Peyer's patch (tissue), 4 donors: ENCODE results near the gene EBI3. TPM values are rescaled to one million over a fixed set of nuclear protein-coding genes. Genes with fewer than 3 reads are reported as not detected.

Experiments used
- DNase-seq, 3 donors: peaks; one replicate each; pipeline ENCODE4 v3.0.0-alpha.2; 2017 to 2019
- H3K27ac ChIP-seq, 4 donors: fragments of 200-600 bp; sonication (generic); one replicate each; pipeline ENCODE4 v1.5.1; 2016 to 2019
- H3K27me3 ChIP-seq, 2 donors: fragments of 200-600 bp; sonication (generic); one replicate each; pipeline ENCODE4 v1.5.1; 2019
- H3K36me3 ChIP-seq, 3 donors: fragments of 200-600 bp; sonication (generic); one replicate each; pipeline ENCODE4 v1.5.1; 2016 to 2019
- H3K4me1 ChIP-seq, 4 donors: fragments of 200-600 bp; sonication (generic); one replicate each; pipeline ENCODE4 v1.5.1; 2016 to 2019
- H3K4me3 ChIP-seq, 4 donors: fragments of 200-600 bp; sonication (generic); 1 replicate in 3 of 4; 2 replicates in 1 of 4; pipeline ENCODE4 v1.5.1; 2016 to 2019; ENCODE audit warnings: mild to moderate bottlenecking in 1 of 4
- H3K9me3 ChIP-seq, 4 donors: fragments of 200-600 bp; sonication (generic); one replicate each; pipeline ENCODE4 v1.5.1; 2016 to 2019; ENCODE audit warnings: mild to moderate bottlenecking in 1 of 4
- POLR2A ChIP-seq, 2 donors: fragments of 450-650 bp; IDR thresholded peaks; one replicate each; pipeline ENCODE4 v1.5.1; 2017; ENCODE audit warnings: antibody characterized with exemption in 2 of 2, mild to moderate bottlenecking in 2 of 2, moderate library complexity in 2 of 2
- total RNA-seq, 4 donors: library from RNA; depleted of rRNA; stranded (reverse); fragments of >200 nt; gene quantifications; one replicate each; pipeline ENCODE4 v1.1.0, GENCODE V29; 2016
- TF ChIP-seq, protein P1 (sequence below), 6 experiments: fragments of 450-650 bp in 4 of 6; fragments of 200-600 bp in 2 of 6; sonication (generic) in 1 of 6; IDR thresholded peaks; one replicate each; pipeline ENCODE4 v1.5.1; 2017 to 2019; ENCODE audit warnings: antibody characterized with exemption in 6 of 6, mild to moderate bottlenecking in 3 of 6, moderate library complexity in 1 of 6

The EBI3 gene
- total RNA-seq, 4 donors from 2014 or later: 1.4 to 12.4 (median 1.9) TPM; not detected in 1

- H3K4me1 ChIP-seq: peaks cover 0 to 9% (median 3%) of the 10 kb centered on the region in 4 donors
- TF ChIP-seq POLR2A (IDR thresholded peaks at IDR 0.05): no peak
- TF ChIP-seq, protein P1, sequence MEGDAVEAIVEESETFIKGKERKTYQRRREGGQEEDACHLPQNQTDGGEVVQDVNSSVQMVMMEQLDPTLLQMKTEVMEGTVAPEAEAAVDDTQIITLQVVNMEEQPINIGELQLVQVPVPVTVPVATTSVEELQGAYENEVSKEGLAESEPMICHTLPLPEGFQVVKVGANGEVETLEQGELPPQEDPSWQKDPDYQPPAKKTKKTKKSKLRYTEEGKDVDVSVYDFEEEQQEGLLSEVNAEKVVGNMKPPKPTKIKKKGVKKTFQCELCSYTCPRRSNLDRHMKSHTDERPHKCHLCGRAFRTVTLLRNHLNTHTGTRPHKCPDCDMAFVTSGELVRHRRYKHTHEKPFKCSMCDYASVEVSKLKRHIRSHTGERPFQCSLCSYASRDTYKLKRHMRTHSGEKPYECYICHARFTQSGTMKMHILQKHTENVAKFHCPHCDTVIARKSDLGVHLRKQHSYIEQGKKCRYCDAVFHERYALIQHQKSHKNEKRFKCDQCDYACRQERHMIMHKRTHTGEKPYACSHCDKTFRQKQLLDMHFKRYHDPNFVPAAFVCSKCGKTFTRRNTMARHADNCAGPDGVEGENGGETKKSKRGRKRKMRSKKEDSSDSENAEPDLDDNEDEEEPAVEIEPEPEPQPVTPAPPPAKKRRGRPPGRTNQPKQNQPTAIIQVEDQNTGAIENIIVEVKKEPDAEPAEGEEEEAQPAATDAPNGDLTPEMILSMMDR (IDR thresholded peaks at IDR 0.05): no peak
- no peaks in the 10 kb centered on the region for H3K9me3 ChIP-seq
- DNase-seq: no peak
- peaks cover 0 to 69% (median 0%) of the 10 kb centered on the region in 3 donors for H3K36me3 ChIP-seq
- H3K27me3 ChIP-seq: no peaks in the 10 kb centered on the region
- H3K27ac ChIP-seq: no peak overlapping the region
- H3K4me3 ChIP-seq: no peak overlapping the region
These were observed 37.1 kb downstream of the EBI3 start for GRCh38 chr19:4266253-4267000.

DNA sequence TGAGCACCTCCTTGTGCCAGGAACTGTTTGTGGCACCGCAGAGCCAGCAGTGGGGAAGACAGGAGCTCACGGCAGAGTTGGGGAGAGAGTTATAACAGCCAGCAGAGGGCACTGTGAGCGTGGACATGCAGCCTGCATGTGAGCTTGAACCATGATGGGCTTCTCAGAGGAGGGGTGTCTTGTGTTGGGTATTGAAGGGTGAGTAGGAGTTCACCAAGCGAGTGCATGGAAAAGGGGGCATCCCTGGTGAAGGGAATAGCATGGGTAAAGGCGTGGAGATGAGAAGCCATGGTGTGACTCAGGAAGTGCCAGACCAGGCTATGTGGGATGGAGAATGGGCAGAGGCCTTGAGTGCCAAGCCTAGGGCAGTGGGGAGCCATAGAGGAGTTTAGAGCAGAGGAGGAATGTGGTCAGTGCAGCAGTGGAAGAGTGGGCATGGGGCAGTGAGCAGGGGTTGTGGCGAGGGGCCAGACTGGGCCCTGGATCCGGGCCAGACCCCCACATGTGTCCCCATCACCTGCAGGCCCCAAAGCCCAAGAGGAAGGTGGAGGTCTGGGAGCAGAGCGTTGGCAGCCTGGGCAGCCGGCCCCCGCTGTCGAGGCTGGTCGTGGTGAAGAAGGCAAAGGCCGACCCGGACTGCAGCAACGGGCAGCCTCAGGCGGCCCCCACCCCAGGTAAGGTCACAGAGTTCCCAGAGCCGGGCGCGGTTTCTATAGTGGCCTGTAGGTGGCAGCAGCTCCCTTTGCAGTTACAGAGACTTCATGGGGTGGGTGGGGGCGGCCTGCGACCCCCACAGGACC, 38.0 kb downstream of the EBI3 start:
- no peaks in the 10 kb centered on the region for H3K9me3 ChIP-seq
- no peaks in the 10 kb centered on the region for H3K27me3 ChIP-seq
- TF ChIP-seq, protein P1 (IDR thresholded peaks at IDR 0.05): peak; percentile 68 to 88 (median 82)
- no peak for TF ChIP-seq POLR2A (IDR thresholded peaks at IDR 0.05)
- peaks cover 0 to 9% (median 3%) of the 10 kb centered on the region in 4 donors for H3K4me1 ChIP-seq
- H3K4me3 ChIP-seq: no peak overlapping the region
- H3K27ac ChIP-seq: peak overlapping the region in 2 of 4 donors; percentile 63 to 90
- H3K36me3 ChIP-seq: peaks cover 0 to 69% (median 0%) of the 10 kb centered on the region in 3 donors
- DNase-seq: peak; percentile 58 to 79 (median 75)

DNA sequence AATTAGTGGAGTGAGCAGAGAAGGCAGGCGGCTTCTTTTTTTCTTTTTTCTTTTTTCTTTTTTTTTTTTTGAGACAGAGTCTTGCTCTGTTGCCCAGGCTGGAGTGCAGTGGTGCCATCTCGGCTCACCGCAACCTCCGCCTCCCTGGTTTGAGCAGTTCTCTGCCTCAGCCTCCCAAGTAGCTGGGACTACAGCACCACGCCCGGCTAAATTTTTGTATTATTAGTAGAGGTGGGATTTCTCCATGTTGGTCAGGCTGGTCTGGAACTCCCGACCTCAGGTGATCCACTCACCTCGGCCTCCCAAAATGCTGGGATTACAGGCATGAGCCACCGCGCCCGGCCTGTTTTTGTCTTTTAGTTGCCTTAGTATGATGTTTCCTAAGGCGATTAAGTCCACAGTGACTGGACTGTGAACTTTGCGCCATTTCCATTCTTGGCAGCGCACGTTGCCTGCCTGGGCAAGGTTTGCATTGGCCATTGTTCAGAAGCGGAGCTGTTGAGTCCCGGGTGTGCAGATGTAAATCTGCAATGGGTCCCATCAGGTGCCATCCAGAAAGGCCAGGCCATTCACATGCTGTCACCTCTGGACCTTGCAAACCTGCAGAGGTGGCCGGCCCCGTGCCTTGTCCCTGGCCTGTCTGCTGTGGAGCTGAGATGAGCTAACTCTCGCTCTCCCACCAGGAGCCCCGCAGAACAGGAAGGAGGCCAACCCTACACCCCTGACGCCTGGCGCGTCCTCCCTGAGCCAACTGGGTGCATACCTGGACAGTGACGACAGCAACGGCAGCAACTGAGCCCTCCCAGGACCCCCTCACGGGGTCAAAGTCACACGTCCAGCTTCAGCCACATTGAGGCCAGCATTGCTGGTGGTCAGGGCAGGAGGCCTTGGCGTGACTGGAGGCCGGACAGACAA, 38.8 kb downstream of the EBI3 start:
- peak in 2 of 3 donors; percentile 82 to 83 for DNase-seq
- no peaks in the 10 kb centered on the region for H3K9me3 ChIP-seq
- no peak overlapping the region for H3K4me3 ChIP-seq
- H3K27me3 ChIP-seq: no peaks in the 10 kb centered on the region
- peak overlapping the region in 3 of 4 donors; percentile 38 to 90 (median 63) for H3K27ac ChIP-seq
- peaks cover 0 to 62% (median 0%) of the 10 kb centered on the region in 3 donors for H3K36me3 ChIP-seq
- peaks cover 0 to 9% (median 3%) of the 10 kb centered on the region in 4 donors for H3K4me1 ChIP-seq
- TF ChIP-seq, protein P1 (IDR thresholded peaks at IDR 0.05): no peak
- TF ChIP-seq POLR2A (IDR thresholded peaks at IDR 0.05): peak in 1 of 2 donors; percentile 53

DNA sequence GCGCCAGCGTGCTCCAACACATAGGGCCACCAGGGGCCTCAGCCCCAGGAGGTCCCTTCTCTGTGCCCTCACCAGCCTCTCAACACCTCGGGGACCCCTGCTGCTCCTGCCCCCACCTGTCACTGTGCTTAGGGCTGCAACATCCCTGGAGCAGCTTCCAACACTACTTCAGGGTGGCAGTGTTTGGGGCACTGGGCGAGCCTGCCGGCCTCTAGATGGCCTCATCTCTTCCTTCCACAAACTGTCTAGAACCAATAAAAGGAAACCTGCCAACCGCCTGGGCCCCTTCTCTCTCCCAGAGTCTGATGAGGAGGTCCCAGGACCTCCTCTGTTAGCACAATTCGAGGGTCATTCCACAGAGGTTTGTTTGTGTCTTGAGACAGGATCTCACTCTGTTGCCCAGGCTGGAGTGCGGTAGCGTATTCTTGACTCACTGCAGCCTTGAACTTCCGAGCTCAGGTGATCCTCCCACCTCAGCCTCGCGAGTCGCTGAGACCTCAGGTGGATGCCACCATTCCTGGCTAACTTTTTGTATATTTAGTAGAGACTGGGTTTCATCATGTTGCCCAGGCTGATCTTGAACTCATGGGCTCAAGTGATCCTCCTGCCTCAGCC, 39.6 kb downstream of the EBI3 start:
- H3K4me1 ChIP-seq: peaks cover 0 to 9% (median 3%) of the 10 kb centered on the region in 4 donors
- peak overlapping the region in 3 of 4 donors; percentile 38 to 90 (median 63) for H3K27ac ChIP-seq
- H3K27me3 ChIP-seq: no peaks in the 10 kb centered on the region
- TF ChIP-seq POLR2A (IDR thresholded peaks at IDR 0.05): no peak
- TF ChIP-seq, protein P1 (IDR thresholded peaks at IDR 0.05): peak in 1 of 6 experiments; percentile 17
- peaks cover 0 to 55% (median 0%) of the 10 kb centered on the region in 3 donors for H3K36me3 ChIP-seq
- no peak overlapping the region for H3K4me3 ChIP-seq
- no peak for DNase-seq
- H3K9me3 ChIP-seq: no peaks in the 10 kb centered on the region
